ENCODE measurements around the gene BFSP2.

DNA sequence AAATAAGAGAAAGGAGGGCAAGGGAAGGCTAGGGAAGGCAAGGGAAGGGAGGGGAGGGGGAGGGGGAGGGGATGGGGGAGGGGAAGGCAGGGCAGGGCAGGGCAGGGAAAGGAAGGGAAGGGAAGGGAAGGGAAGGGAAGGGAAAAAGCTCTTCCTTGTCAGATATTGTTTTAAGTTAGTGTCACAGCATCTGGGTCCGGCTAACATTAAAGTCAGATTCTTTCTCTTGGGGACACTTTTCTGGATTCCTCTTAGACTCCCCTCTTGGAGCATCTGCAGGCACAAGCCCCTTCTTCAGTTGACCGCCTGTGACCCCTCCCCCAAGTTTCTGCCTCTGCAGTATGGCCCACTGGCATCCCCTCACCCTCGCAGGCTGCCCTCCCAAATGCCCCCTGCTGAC lies 26.0 kb downstream of the BFSP2 start:
- TF ChIP-seq, protein P1, sequence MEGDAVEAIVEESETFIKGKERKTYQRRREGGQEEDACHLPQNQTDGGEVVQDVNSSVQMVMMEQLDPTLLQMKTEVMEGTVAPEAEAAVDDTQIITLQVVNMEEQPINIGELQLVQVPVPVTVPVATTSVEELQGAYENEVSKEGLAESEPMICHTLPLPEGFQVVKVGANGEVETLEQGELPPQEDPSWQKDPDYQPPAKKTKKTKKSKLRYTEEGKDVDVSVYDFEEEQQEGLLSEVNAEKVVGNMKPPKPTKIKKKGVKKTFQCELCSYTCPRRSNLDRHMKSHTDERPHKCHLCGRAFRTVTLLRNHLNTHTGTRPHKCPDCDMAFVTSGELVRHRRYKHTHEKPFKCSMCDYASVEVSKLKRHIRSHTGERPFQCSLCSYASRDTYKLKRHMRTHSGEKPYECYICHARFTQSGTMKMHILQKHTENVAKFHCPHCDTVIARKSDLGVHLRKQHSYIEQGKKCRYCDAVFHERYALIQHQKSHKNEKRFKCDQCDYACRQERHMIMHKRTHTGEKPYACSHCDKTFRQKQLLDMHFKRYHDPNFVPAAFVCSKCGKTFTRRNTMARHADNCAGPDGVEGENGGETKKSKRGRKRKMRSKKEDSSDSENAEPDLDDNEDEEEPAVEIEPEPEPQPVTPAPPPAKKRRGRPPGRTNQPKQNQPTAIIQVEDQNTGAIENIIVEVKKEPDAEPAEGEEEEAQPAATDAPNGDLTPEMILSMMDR (IDR thresholded peaks at IDR 0.05 in 4 of 5, conservative IDR thresholded peaks at IDR 0.05 in 1 of 5): no peak
- no peak for TF ChIP-seq POLR2A (IDR thresholded peaks at IDR 0.05)

Measured in gastrocnemius medialis (tissue), 4 donors.